Skeletal muscle cell (primary cell): ENCODE data around the gene TELO2.
A peak's percentile ranks its signal among the peaks of the same experiment; 100 is the strongest.
"Not testable (repeated sequence)": the region's sequence is repeated elsewhere in the genome, so short reads cannot be mapped to it uniquely, and the experiment has no call there.

Source experiments
- DNase-seq: peaks from one replicate; pipeline ENCODE4 v3.0.0-alpha.2; 2010; ENCODE audit warnings: low read depth
- H3K4me3 ChIP-seq: 2 replicates; pipeline ENCODE4 v1.5.1; 2011; ENCODE audit warnings: low read depth, mild to moderate bottlenecking, control low read depth, low read length, moderate library complexity

TELO2 gene

GRCh38 chr16:1474082-1474795, 18.9 kb upstream of the TELO2 start:
- H3K4me3 ChIP-seq: peak overlapping the region; percentile 73
- no peak for DNase-seq

DNA sequence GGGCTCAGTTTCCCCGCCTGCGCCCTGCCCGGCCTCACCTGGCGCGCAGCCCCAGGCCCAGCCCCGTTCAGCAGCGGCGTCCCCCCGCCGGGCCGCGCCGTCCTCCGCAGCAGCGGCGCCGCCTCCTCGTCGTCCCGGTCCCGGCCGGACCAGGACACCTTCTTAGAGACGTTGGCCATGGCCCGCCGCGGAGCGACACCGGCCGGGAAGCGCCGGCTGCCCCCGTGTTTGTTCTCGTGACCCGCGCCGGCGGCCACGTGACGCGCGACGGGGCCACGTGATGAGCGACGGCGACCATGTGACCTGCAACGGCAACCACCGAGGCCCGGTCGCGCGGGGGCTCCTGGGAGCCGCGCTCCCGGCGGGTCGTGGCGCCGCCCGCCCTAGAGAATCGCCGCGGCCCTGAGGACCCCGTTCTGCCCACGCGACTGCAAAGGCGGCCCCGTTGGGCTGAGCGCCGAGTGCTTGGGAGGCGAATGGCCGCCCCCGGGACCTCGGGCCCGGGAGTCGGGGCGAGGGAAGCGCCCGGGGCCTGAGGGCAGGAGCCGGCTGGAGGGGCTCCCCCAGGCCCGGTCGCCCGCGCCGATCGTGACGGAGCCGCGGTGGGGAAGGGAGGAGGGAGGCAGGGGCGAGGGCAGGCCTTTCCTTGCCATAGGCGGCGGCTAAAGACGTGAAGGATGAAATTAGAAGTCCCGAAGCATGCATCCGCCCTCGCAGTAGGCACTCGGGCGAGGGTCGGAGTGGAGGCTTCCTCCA, 18.2 kb upstream of the TELO2 start, which contains the start of gene CLCN7:
Gene CLCN7 (minus strand): TSS at position 233 of the 756 bp plus-strand sequence. CDS start 54 bp downstream, at position 179.
- peak within 1 kb of the TSS; percentile 73 for H3K4me3 ChIP-seq
- DNase-seq: peak; percentile 62

GRCh38 chr16:1475552-1476114, 17.5 kb upstream of the TELO2 start:
- DNase-seq: no peak
- H3K4me3 ChIP-seq: peak overlapping the region; percentile 73

GRCh38 chr16:1477033-1477432, 16.1 kb upstream of the TELO2 start:
- no peak overlapping the region for H3K4me3 ChIP-seq
- no peak for DNase-seq

DNA sequence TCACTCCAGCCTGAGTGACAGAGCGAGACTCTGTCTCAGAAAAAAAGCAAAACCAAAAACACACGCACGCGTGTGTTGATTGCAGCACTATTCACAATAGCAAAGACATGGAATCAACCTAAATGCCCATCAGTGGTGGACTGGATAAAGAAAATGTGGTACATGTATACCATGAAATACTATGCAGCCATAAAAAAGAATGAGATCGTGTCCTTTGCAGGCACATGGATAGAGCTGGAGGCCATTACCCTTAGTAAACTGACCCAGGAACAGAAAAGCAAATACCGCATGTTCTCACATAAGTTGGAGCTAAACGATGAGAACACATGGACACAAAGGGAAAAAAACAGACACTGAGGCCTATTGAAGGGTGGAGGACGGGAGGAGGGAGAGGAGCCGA, 14.2 kb upstream of the TELO2 start:
- H3K4me3 ChIP-seq, DNase-seq: not testable (repeated sequence)

GRCh38 chr16:1481906-1482835, 11.0 kb upstream of the TELO2 start:
- DNase-seq: no peak
- H3K4me3 ChIP-seq: no peak overlapping the region

DNA sequence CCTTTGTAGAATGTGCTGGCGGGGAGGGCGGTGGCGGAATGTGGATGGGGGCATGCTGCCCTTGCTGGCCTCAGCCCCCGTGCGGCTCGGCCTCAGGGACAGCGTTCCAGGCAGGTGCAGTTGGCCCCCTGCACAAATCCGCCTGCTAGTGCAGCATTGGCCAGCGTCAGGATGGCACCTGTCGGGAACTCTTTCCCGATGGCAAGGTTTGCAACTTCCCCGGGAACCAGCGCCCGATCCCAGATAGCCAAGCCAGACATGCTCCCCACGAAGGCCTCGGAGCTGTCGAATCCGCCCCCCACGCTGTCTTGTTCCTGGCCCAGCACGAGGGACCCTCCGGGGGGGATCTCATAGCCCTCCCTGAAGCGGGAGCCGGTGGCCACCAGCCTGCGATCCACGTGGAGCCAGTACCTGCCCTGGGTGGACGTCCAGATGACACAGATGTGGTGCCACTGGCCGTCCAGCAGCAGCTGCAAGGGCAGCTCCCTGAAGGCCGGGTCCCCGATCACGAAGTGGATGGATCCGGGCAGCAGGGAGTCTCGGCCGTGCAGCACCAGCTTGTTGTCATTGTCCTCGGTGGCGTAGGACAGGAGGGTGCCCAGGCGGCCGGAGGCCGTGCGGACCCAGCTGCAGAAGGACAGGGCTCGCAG, 7.2 kb upstream of the TELO2 start:
- no peak overlapping the region for H3K4me3 ChIP-seq
- no peak for DNase-seq

DNA sequence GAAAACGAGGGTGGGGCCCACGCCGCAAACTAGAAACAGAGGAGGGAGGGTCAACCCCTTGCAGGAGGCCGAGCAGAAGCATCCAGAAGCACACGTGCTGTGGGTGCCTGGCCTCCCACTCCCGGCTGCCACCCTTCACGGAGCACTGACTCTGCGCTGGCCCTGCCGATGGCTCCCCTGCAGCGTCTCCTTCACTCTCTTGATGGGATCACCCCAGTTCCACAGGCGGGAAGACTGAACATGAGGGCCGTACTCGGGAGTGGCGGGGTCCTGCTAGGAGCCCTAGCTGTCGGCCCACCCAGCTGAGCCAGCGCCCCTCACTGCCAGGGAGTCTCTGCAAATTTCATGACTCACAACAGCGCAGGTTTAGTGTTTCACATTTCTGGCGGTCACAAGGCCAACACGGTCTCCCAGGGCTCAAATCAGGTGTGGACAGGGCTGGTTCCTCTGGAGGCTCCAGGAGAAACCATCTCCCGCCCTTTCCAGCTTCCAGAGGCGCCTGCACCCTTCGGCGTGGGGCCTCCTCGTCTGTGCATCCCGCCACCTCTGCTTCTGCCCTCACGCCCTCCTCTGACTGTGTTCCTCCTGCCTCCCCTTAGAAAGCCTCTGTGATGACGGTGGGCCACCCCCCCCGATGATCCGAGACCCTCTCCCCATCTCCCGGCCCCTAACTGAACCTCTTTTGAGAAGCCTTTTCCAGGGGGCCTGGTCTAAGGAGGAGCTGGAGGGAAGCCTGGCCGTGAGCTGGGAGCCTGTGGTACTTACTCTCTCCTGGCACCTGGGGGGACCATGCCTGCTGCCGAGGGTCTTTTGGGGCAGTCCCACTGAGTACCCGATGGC, 6.4 kb upstream of the TELO2 start:
- no peak for DNase-seq
- H3K4me3 ChIP-seq: no peak overlapping the region

DNA sequence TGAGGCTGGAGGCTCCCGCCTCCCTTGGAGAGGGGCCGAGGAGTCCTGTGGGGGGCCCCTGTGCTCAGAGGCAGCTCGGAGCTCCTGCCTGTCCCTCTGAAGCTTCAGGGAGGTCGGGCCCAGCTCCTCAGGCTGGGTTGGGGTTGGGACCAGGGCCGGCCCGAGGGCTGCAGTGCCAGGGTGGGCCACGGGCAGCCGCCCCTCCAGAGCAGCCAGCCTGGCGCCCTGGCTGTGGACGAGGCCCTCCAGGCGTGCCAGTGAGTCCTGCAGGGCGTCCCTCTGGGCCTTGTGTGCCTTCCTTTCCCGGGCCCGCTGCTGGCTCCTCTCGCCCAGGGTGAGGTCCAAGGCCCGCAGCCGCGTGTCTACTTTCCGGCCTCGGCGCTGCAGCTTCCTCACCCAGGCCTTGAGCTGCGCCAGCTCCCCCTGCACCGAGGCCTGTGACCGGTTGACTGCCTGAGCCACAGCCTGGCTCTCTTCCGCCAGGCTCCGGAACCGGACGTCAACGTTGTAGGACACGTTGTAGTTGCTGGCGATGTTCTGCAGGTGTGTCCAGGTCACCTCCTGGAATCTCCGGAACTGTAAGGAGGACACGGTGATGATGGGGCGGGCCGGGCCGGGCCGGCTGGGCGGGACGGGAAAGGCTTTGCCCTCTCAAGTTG, 5.6 kb upstream of the TELO2 start:
- no peak overlapping the region for H3K4me3 ChIP-seq
- DNase-seq: no peak

GRCh38 chr16:1488054-1488601, 5.0 kb upstream of the TELO2 start:
- DNase-seq: no peak
- no peak overlapping the region for H3K4me3 ChIP-seq

DNA sequence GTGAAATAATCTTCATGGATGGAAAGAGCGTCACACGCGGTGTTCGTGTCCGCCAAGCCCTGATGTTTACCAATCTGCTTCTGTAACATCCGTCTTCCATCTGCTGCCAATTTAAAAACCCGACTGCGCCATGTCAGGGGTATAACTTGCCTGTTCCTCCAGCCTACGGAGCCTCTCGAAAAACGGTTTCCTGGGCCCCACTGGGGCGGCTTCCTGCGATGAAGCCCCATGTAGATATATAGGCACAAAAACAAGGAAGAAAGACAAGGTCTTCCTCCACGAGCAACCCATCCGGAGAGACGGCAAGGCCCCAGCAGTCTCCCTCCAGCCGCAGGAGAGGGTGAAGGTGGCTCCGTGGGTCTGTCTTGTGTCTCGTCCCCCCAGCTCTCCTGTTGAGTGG, 4.5 kb upstream of the TELO2 start, which contains the start of gene PTX4:
Gene PTX4 (minus strand): TSS at position 326 of the 400 bp plus-strand sequence. CDS start 35 bp downstream, at position 291.
- no peak for DNase-seq
- H3K4me3 ChIP-seq: no peak within 1 kb of the TSS

- no peak for DNase-seq
- H3K4me3 ChIP-seq: no peak overlapping the region
These were observed 4.1 kb upstream of the TELO2 start for GRCh38 chr16:1489077-1489476.

DNA sequence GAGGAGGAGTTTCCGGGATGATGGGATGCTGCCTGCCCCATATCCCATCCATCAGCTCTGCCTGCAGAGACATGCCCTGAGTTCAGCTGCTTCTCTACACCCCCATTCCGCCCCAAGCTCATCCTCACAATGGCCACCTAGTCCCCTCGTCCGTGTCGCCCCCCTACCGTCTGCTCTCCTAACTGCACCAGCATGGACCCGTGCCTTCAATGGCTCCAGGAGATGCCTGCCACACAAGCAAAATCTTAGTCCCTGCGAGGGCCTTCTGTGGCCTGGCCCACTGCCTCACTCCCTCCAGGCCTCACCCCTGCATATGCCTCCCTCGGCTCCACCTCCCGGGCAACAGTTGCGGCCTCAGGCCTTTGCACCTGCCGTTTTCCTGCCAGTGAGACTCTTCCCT, 1.8 kb upstream of the TELO2 start:
- no peak for DNase-seq
- H3K4me3 ChIP-seq: no peak overlapping the region

GRCh38 chr16:1492082-1492922, 858 bp upstream of the TELO2 start:
- H3K4me3 ChIP-seq: peak overlapping the region; percentile 84
- no peak for DNase-seq

GRCh38 chr16:1493746-1494094, 560 bp downstream of the TELO2 start:
- no peak for DNase-seq

GRCh38 chr16:1494129-1494640, 1.0 kb downstream of the TELO2 start:
- DNase-seq: peak; percentile 36

More at GRCh38 chr16:1493746-1494094, 560 bp downstream of the TELO2 start:
- peak overlapping the region; percentile 84 for H3K4me3 ChIP-seq

More at GRCh38 chr16:1494129-1494640, 1.0 kb downstream of the TELO2 start:
- peak overlapping the region; percentile 84 for H3K4me3 ChIP-seq
